Vagina (tissue), 2 donors: ENCODE measurements around the gene NPIPA8. TPM values are rescaled to one million over a fixed set of nuclear protein-coding genes. Genes with fewer than 3 reads are reported as not detected.
"Not testable (repeated sequence)": the region's sequence is repeated elsewhere in the genome, so short reads cannot be mapped to it uniquely, and the experiment has no call there.

Experiments used
- DNase-seq, 2 donors: peaks; one replicate each; pipeline ENCODE4 v3.0.0-alpha.2; 2017; ENCODE audit errors: extremely low spot score in 2 of 2
- H3K27ac ChIP-seq: fragments of 200-600 bp; sonication (generic); one replicate; pipeline ENCODE4 v1.5.1; 2019
- H3K27me3 ChIP-seq: fragments of 200-600 bp; sonication (generic); one replicate; pipeline ENCODE4 v1.5.1; 2019
- H3K36me3 ChIP-seq, 2 donors: fragments of 200-600 bp; sonication (generic); one replicate each; pipeline ENCODE4 v1.5.1; 2017 to 2019
- H3K4me1 ChIP-seq: fragments of 200-600 bp; sonication (generic); one replicate; pipeline ENCODE4 v1.5.1; 2019
- H3K4me3 ChIP-seq, 2 donors: fragments of 200-600 bp; sonication (generic); 1 replicate in 1 of 2; 2 replicates in 1 of 2; pipeline ENCODE4 v1.5.1; 2016 to 2019
- H3K9me3 ChIP-seq: fragments of 200-600 bp; sonication (generic); one replicate; pipeline ENCODE4 v1.5.1; 2019
- intact Hi-C: fragments of 100-400 bp; cut with DNase I; formaldehyde crosslinking; loops from one replicate; pipeline ENCODE4 v1.15.1; 2023
- microRNA-seq: library from miRNA; unstranded; fragments of <30 nt; microRNA quantifications from one replicate; pipeline ENCODE4, GENCODE V29; 2017; ENCODE audit warnings: borderline number of aligned reads, borderline replicate concordance
- small RNA-seq: library from RNA; depleted of rRNA; stranded (forward); fragments of <200 nt; gene quantifications from one replicate; pipeline ENCODE3, GENCODE V24; 2016
- total RNA-seq: library from RNA; depleted of rRNA; stranded (reverse); fragments of >200 nt; gene quantifications from one replicate; pipeline ENCODE4 v1.2.3, GENCODE V29; 2016

Gene NPIPA8
- total RNA-seq, 1 donor from 2014 or later = not detected

- H3K36me3 ChIP-seq, DNase-seq, H3K4me3 ChIP-seq, H3K4me1 ChIP-seq, H3K27me3 ChIP-seq, H3K9me3 ChIP-seq, H3K27ac ChIP-seq, intact Hi-C loops: not testable (repeated sequence)
These were observed 30.5 kb downstream of the NPIPA8 start for GRCh38 chr16:18306066-18306465.

- H3K36me3 ChIP-seq, DNase-seq, H3K4me1 ChIP-seq, H3K4me3 ChIP-seq, H3K27me3 ChIP-seq, H3K9me3 ChIP-seq, H3K27ac ChIP-seq, intact Hi-C loops: not testable (repeated sequence)
These were observed 33.4 kb downstream of the NPIPA8 start for GRCh38 chr16:18303059-18303706.

GRCh38 chr16:18297714-18298113 lies 38.8 kb downstream of the NPIPA8 start:
- DNase-seq, H3K27me3 ChIP-seq, H3K4me1 ChIP-seq, H3K4me3 ChIP-seq, H3K9me3 ChIP-seq, intact Hi-C loops, H3K36me3 ChIP-seq, H3K27ac ChIP-seq: not testable (repeated sequence)

GRCh38 chr16:18296931-18297330 lies 39.6 kb downstream of the NPIPA8 start:
- H3K4me1 ChIP-seq, H3K4me3 ChIP-seq, DNase-seq, H3K27me3 ChIP-seq, H3K36me3 ChIP-seq, intact Hi-C loops, H3K27ac ChIP-seq, H3K9me3 ChIP-seq: not testable (repeated sequence)

- intact Hi-C loops, DNase-seq, H3K27ac ChIP-seq: not testable (repeated sequence)
These were observed 42.2 kb downstream of the NPIPA8 start for GRCh38 chr16:18294371-18294770.

GRCh38 chr16:18293337-18293956 lies 43.1 kb downstream of the NPIPA8 start:
- H3K27ac ChIP-seq, DNase-seq, H3K27me3 ChIP-seq, H3K36me3 ChIP-seq, intact Hi-C loops, H3K4me3 ChIP-seq, H3K9me3 ChIP-seq, H3K4me1 ChIP-seq: not testable (repeated sequence)

More at GRCh38 chr16:18294371-18294770, 42.2 kb downstream of the NPIPA8 start:
- not testable (repeated sequence) for H3K4me1 ChIP-seq, H3K9me3 ChIP-seq, H3K36me3 ChIP-seq, H3K27me3 ChIP-seq, H3K4me3 ChIP-seq

- H3K4me1 ChIP-seq, intact Hi-C loops, H3K27me3 ChIP-seq, DNase-seq, H3K9me3 ChIP-seq, H3K4me3 ChIP-seq, H3K27ac ChIP-seq, H3K36me3 ChIP-seq: not testable (repeated sequence)
These were observed 45.6 kb downstream of the NPIPA8 start for GRCh38 chr16:18290959-18291358.

- H3K9me3 ChIP-seq, DNase-seq, intact Hi-C loops, H3K4me1 ChIP-seq, H3K4me3 ChIP-seq, H3K36me3 ChIP-seq, H3K27me3 ChIP-seq, H3K27ac ChIP-seq: not testable (repeated sequence)
These were observed 50.2 kb downstream of the NPIPA8 start for GRCh38 chr16:18286342-18286741.

- H3K27ac ChIP-seq, intact Hi-C loops, H3K27me3 ChIP-seq, H3K36me3 ChIP-seq, H3K9me3 ChIP-seq, H3K4me1 ChIP-seq, DNase-seq, H3K4me3 ChIP-seq: not testable (repeated sequence)
These were observed 56.2 kb downstream of the NPIPA8 start for GRCh38 chr16:18280319-18280718.

GRCh38 chr16:18276756-18277155 lies 59.8 kb downstream of the NPIPA8 start:
- H3K27ac ChIP-seq, H3K27me3 ChIP-seq, H3K36me3 ChIP-seq, intact Hi-C loops, H3K4me3 ChIP-seq, H3K9me3 ChIP-seq, H3K4me1 ChIP-seq, DNase-seq: not testable (repeated sequence)

- H3K36me3 ChIP-seq, H3K4me1 ChIP-seq, H3K4me3 ChIP-seq, intact Hi-C loops, H3K27me3 ChIP-seq, H3K27ac ChIP-seq, DNase-seq, H3K9me3 ChIP-seq: not testable (repeated sequence)
These were observed 66.4 kb downstream of the NPIPA8 start for GRCh38 chr16:18270171-18270570.

Small RNA genes lying within 50 kb of the gene (microRNA-seq; reads per million reads assigned to microRNA genes)
- gene MIR6511A4 = not detected
- not detected for gene MIR6770-3

Small RNA genes lying within 50 kb of the gene (small RNA-seq; reads per million reads assigned to genes)
- not detected for gene AC126755.6
- gene MIR6511A4 = not detected
- gene MIR6770-3 = not detected

Other genes with a start within 250 kb of the NPIPA8 start
- gene NOMO2, start 225.4 kb upstream of the NPIPA8 start, total RNA-seq = 58.4 TPM